Measurements from ENCODE around the gene EGLN3. TPM values are rescaled to one million over a fixed set of nuclear protein-coding genes. Genes with fewer than 3 reads are reported as not detected.

EGLN3 gene
- total and polyA plus RNA-seq, 2 donors (not counting 3 experiments of a cell fraction or from before 2014, with no cell fraction given) = 0.20 TPM; not detected in 1

DNA sequence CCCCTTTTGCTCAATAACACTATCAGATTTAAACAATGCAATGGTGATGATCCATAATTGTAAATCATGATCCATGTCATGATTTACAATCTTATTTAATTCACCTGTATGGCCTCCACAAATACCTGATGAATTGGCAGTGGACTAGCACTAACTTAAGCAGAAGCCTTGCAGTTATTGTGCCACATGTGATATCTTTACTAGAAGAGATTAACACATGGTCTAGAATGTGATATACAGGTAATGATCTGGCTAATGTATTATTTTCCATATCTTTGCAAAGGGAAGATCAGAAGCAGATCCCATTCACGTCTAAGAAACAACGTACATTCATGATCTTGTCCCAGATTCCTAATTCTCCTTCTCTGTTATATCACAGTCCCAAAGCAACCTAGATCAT lies 66.0 kb downstream of the EGLN3 start:
- no peak overlapping the region for H3K4me2 ChIP-seq (ENCODE audit: insufficient read depth, low read length)
- no TSS peak for BruUV-seq (replicated peaks)

DNA sequence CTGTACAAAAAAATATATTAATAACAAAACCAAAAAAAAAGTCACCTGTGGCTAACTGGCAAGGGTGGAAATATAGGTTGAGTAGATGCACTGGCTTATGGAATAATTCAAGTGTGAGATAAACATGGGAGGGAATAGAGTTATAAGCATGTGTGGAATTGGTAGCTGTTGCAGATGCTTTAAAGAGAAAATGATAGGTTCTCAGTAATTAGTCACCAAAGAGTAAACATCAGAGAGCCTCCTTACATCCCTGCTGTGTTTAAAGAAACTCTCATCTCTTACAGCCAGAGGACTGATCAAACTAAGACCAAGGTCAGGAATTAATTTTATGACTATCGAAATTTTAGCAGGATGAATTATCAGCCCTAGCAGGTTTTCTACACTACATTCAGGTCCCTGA lies 70.5 kb downstream of the EGLN3 start:
- CTCF ChIA-PET = interaction anchor here (1.3 kb wide), 1 partner anchor 24 kb away, joined by 3 read pairs; no protein-coding TSS in a partner anchor

More for the DNA sequence above, 66.0 kb downstream of the EGLN3 start:
- H3K4me1 ChIP-seq (ENCODE audit: control insufficient read depth, extremely low read depth, insufficient read depth, low read length) = no peaks in the 10 kb centered on the region
- no peak overlapping the region for H3K27ac ChIP-seq (ENCODE audit: insufficient read depth, low read depth, low read length)
- H3K4me3 ChIP-seq (replicated peaks in 1 of 3; ENCODE audit: insufficient read depth in 1 of 3, low read depth in 1 of 3, low read length in 3 of 3) = no peak overlapping the region
- no peaks in the 10 kb centered on the region for H3K79me2 ChIP-seq (ENCODE audit: control insufficient read depth, insufficient read depth, low read length)
- dilution Hi-C loops (cut with MboI; ENCODE audit: extremely low pct_ligation_motif_present, low sequenced_read_pairs) = no loop called here
- H3K9me1 ChIP-seq (replicated peaks; ENCODE audit: control insufficient read depth, extremely low read depth, insufficient read depth, low read length) = no peaks in the 10 kb centered on the region
- ChIA-PET CTCF (interaction anchor here (0.5 to 1.5 kb wide), 2 partner anchors 170 to 214 kb away, joined by 3 read pairs; no protein-coding TSS in a partner anchor), POLR2A (no interaction called here)
- DNase-seq (ENCODE audit: low read depth, low spot score) = no peak
- H3K9me3 ChIP-seq (replicated peaks; ENCODE audit: control insufficient read depth, insufficient read depth, low read length) = no peaks in the 10 kb centered on the region
- H3K27me3 ChIP-seq (ENCODE audit: control insufficient read depth in 2 of 2, insufficient read depth in 2 of 2, low read length in 2 of 2) = no peaks in the 10 kb centered on the region
- no peaks in the 10 kb centered on the region for H4K20me1 ChIP-seq (replicated peaks; ENCODE audit: control insufficient read depth, extremely low read depth, insufficient read depth, low read length)
- intact Hi-C loops (cut with micrococcal nuclease) = no loop called here
- no peak overlapping the region for H2AFZ ChIP-seq (ENCODE audit: low read depth, low read length)
- TF ChIP-seq, protein P1, sequence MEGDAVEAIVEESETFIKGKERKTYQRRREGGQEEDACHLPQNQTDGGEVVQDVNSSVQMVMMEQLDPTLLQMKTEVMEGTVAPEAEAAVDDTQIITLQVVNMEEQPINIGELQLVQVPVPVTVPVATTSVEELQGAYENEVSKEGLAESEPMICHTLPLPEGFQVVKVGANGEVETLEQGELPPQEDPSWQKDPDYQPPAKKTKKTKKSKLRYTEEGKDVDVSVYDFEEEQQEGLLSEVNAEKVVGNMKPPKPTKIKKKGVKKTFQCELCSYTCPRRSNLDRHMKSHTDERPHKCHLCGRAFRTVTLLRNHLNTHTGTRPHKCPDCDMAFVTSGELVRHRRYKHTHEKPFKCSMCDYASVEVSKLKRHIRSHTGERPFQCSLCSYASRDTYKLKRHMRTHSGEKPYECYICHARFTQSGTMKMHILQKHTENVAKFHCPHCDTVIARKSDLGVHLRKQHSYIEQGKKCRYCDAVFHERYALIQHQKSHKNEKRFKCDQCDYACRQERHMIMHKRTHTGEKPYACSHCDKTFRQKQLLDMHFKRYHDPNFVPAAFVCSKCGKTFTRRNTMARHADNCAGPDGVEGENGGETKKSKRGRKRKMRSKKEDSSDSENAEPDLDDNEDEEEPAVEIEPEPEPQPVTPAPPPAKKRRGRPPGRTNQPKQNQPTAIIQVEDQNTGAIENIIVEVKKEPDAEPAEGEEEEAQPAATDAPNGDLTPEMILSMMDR (IDR thresholded peaks at IDR 0.05; ENCODE audit: extremely low read depth in 1 of 2, insufficient read depth in 1 of 2, low read depth in 1 of 2, low read length in 2 of 2) = no peak
- TF ChIP-seq POLR2AphosphoS5 (IDR thresholded peaks at IDR 0.05; ENCODE audit: insufficient read depth, low read depth, low read length) = no peak
- TF ChIP-seq FOS (IDR thresholded peaks at IDR 0.05; ENCODE audit: borderline replicate concordance, insufficient read depth, low read length) = no peak
- H3K9ac ChIP-seq (replicated peaks; ENCODE audit: extremely low read depth, insufficient read depth, low read length) = no peak overlapping the region
- H3K36me3 ChIP-seq (ENCODE audit: control insufficient read depth in 2 of 2, extremely low read depth in 1 of 2, insufficient read depth in 2 of 2, low read length in 2 of 2) = no peaks in the 10 kb centered on the region
- no peak for FAIRE-seq

More for the DNA sequence above, 70.5 kb downstream of the EGLN3 start:
- dilution Hi-C loops (cut with MboI; ENCODE audit: extremely low pct_ligation_motif_present, low sequenced_read_pairs) = no loop called here
- Histone ChIP-seq H3K79me2 (ENCODE audit: control insufficient read depth, insufficient read depth, low read length) (no peaks in the 10 kb centered on the region), H4K20me1 (replicated peaks; ENCODE audit: control insufficient read depth, extremely low read depth, insufficient read depth, low read length) (no peaks in the 10 kb centered on the region), H3K27ac (ENCODE audit: insufficient read depth, low read depth, low read length) (no peak overlapping the region), H3K9ac (replicated peaks; ENCODE audit: extremely low read depth, insufficient read depth, low read length) (no peak overlapping the region), H2AFZ (ENCODE audit: low read depth, low read length) (no peak overlapping the region), H3K4me3 (replicated peaks in 1 of 3; ENCODE audit: insufficient read depth in 1 of 3, low read depth in 1 of 3, low read length in 3 of 3) (no peak overlapping the region), H3K36me3 (ENCODE audit: control insufficient read depth in 2 of 2, extremely low read depth in 1 of 2, insufficient read depth in 2 of 2, low read length in 2 of 2) (no peaks in the 10 kb centered on the region), H3K27me3 (ENCODE audit: control insufficient read depth in 2 of 2, insufficient read depth in 2 of 2, low read length in 2 of 2) (no peaks in the 10 kb centered on the region), H3K9me1 (replicated peaks; ENCODE audit: control insufficient read depth, extremely low read depth, insufficient read depth, low read length) (no peaks in the 10 kb centered on the region), H3K9me3 (replicated peaks; ENCODE audit: control insufficient read depth, insufficient read depth, low read length) (no peaks in the 10 kb centered on the region), H3K4me2 (ENCODE audit: insufficient read depth, low read length) (no peak overlapping the region), H3K4me1 (ENCODE audit: control insufficient read depth, extremely low read depth, insufficient read depth, low read length) (no peaks in the 10 kb centered on the region)
- no peak for DNase-seq (ENCODE audit: low read depth, low spot score)
- no TSS peak for BruUV-seq (replicated peaks)
- POLR2A ChIA-PET = no interaction called here
- no peak for FAIRE-seq
- intact Hi-C loops (cut with micrococcal nuclease) = no loop called here
- TF ChIP-seq GATA2 (IDR thresholded peaks at IDR 0.05; ENCODE audit: insufficient read depth, insufficient read length, low read depth, low read length) (no peak), POLR2AphosphoS5 (IDR thresholded peaks at IDR 0.05; ENCODE audit: insufficient read depth, low read depth, low read length) (no peak), EZH2 (IDR thresholded peaks at IDR 0.05; ENCODE audit: borderline replicate concordance, low read depth, low read length, severe bottlenecking) (no peak), FOS (IDR thresholded peaks at IDR 0.05; ENCODE audit: borderline replicate concordance, insufficient read depth, low read length) (no peak)

All from endothelial cell of umbilical vein (primary cell).